Measurements from ENCODE around the gene NPAS1.

DNA sequence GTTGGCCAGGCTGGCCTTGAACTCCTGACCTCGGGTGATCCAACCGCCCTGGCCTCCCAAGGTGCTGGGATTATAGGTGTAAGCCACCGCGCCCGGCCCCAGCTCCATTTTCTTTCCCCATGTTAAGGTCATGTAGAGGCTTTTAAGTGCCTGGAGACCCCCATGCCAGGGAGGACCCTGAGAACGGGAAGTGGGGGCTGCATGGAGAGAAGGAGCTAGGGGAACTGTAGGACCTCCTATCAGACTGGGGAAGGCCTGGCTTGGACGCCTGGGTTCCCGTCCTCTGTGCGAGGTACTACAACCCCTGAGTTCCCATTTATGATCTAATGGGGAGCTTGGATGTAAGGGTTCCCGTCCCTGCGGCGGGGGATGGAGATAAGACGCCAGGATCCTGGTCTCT, 714 bp upstream of the NPAS1 start:
- TF ChIP-seq, protein P1, sequence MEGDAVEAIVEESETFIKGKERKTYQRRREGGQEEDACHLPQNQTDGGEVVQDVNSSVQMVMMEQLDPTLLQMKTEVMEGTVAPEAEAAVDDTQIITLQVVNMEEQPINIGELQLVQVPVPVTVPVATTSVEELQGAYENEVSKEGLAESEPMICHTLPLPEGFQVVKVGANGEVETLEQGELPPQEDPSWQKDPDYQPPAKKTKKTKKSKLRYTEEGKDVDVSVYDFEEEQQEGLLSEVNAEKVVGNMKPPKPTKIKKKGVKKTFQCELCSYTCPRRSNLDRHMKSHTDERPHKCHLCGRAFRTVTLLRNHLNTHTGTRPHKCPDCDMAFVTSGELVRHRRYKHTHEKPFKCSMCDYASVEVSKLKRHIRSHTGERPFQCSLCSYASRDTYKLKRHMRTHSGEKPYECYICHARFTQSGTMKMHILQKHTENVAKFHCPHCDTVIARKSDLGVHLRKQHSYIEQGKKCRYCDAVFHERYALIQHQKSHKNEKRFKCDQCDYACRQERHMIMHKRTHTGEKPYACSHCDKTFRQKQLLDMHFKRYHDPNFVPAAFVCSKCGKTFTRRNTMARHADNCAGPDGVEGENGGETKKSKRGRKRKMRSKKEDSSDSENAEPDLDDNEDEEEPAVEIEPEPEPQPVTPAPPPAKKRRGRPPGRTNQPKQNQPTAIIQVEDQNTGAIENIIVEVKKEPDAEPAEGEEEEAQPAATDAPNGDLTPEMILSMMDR (IDR thresholded peaks at IDR 0.05) = no peak
- no peak for TF ChIP-seq EZH2phosphoT487 (IDR thresholded peaks at IDR 0.05)
